ENCODE results near the gene PAX6. TPM values are rescaled to one million over a fixed set of nuclear protein-coding genes. Genes with fewer than 3 reads are reported as not detected.

Gene PAX6
- total RNA-seq, 2 donors from 2014 or later, result 5.4 to 6.8 TPM

DNA sequence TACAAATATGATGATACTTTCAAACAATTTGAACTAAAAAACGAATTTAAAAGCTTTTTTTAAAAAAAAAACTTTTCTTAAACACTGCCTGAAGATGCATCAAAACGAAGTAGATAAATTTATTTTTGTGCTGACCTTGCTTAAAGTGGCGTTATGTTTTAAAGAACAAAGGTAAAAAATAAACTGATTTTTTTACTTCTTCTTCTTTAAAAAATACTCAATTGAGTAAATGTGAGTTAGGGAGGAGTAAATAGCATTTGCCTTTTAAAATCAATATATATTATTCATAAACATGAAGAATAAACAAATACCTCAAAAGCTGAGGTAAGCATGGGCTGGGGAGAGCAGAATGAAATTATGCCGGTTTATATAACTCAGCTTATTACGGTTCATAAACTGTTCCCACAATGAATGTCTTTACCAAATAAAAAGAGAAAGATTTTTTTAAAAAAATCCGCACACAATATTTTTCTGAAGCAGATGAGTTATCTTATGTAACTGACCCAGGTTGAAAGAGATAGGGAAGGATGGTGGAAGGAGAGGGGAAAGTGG lies 9.0 kb downstream of the PAX6 start:
- no peak overlapping the region for H3K4me3 Mint-ChIP-seq
- Histone ChIP-seq H3K9me3 (ENCODE audit: control insufficient read depth, low read length) (no peaks in the 10 kb centered on the region), H3K36me3 (ENCODE audit: control insufficient read depth, insufficient read depth, low read length) (peaks cover 34% of the 10 kb centered on the region), H3K27ac (ENCODE audit: low read depth, low read length) (no peak overlapping the region), H3K9ac (ENCODE audit: extremely low read depth, low read length, poor library complexity, severe bottlenecking) (no peak overlapping the region), H3K27me3 (ENCODE audit: control insufficient read depth, insufficient read depth, low read length, poor library complexity, severe bottlenecking) (peaks cover 100% of the 10 kb centered on the region), H3K4me1 (ENCODE audit: control insufficient read depth, insufficient read depth, low read length) (peaks cover 18% of the 10 kb centered on the region), H3K4me3 (ENCODE audit: low read length) (no peak overlapping the region)
- 21% methylated on average over 6 of the region's 6 CpGs; no CpG with 5 or more reads in 1 of the 2 experiments for WGBS, 2 experiments (ENCODE audit: insufficient coverage in 1 of 2, insufficient read length in 1 of 2)
- no peaks in the 10 kb centered on the region for H3K9me3 Mint-ChIP-seq
- DNase-seq, result no peak
- H3K4me1 Mint-ChIP-seq, result peaks cover 44% of the 10 kb centered on the region
- H3K27me3 Mint-ChIP-seq (ENCODE audit: insufficient read depth), result peaks cover 99% of the 10 kb centered on the region
- no peak overlapping the region for H3K27ac Mint-ChIP-seq
- no peak for TF ChIP-seq CTCF (conservative IDR thresholded peaks at IDR 0.05)
- H3K36me3 Mint-ChIP-seq (ENCODE audit: low read depth), result peaks cover 2% of the 10 kb centered on the region

GRCh38 chr11:31801298-31801702 lies 9.8 kb downstream of the PAX6 start:
- Histone ChIP-seq H3K36me3 (ENCODE audit: control insufficient read depth, insufficient read depth, low read length) (peaks cover 31% of the 10 kb centered on the region), H3K4me1 (ENCODE audit: control insufficient read depth, insufficient read depth, low read length) (peaks cover 18% of the 10 kb centered on the region), H3K9ac (ENCODE audit: extremely low read depth, low read length, poor library complexity, severe bottlenecking) (no peak overlapping the region), H3K27me3 (ENCODE audit: control insufficient read depth, insufficient read depth, low read length, poor library complexity, severe bottlenecking) (peaks cover 100% of the 10 kb centered on the region), H3K4me3 (ENCODE audit: low read length) (no peak overlapping the region), H3K9me3 (ENCODE audit: control insufficient read depth, low read length) (no peaks in the 10 kb centered on the region), H3K27ac (ENCODE audit: low read depth, low read length) (no peak overlapping the region)
- Mint-ChIP-seq H3K27ac (no peak overlapping the region), H3K36me3 (ENCODE audit: low read depth) (peaks cover 2% of the 10 kb centered on the region), H3K4me3 (no peak overlapping the region), H3K4me1 (peaks cover 42% of the 10 kb centered on the region), H3K9me3 (no peaks in the 10 kb centered on the region), H3K27me3 (ENCODE audit: insufficient read depth) (peaks cover 99% of the 10 kb centered on the region)
- DNase-seq, result no peak
- WGBS, 2 experiments (ENCODE audit: insufficient coverage in 1 of 2, insufficient read length in 1 of 2), result 13 to 37% methylated on average over 8 to 9 of the region's 9 CpGs
- TF ChIP-seq CTCF (conservative IDR thresholded peaks at IDR 0.05), result no peak

DNA sequence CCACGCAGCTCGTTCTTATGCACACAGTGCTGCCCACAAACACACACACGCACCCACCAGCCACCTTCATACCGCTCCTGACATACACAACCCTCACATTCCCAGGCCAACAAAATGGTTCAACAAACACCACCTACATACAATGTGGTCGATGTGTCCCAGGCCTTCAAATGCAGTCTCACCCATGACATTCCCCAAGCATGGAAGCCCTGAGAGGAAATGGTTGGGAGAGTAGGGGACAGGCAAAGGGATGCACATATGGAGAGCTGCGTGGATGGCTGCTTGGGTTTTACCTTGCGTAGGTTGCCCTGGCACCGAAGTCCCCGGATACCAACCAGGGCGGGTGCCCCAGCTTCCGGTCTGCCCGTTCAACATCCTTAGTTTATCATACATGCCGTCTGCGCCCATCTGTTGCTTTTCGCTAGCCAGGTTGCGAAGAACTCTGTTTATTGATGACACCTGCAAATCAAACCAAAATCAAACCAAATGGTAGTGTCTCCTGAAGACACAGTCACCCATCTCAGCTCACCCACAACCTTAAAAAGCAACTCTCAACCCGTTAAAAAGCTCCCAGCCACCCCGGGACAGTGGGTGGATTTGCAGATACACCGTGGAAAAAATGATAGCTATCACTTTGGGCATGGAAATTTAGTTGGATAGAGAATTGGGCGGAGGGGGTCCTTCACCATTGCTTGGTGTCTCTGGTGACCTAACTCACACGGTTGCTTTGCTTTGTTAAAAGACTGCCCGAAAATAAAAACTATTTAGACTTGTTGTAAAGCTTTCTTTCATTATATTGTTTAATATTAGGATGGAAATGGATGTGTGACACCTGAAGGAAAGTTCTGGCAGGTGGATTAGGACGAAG lies 10.5 kb downstream of the PAX6 start:
- no peaks in the 10 kb centered on the region for H3K9me3 Mint-ChIP-seq
- no peak overlapping the region for H3K27ac Mint-ChIP-seq
- peaks cover 2% of the 10 kb centered on the region for H3K36me3 Mint-ChIP-seq (ENCODE audit: low read depth)
- peaks cover 99% of the 10 kb centered on the region for H3K27me3 Mint-ChIP-seq (ENCODE audit: insufficient read depth)
- Histone ChIP-seq H3K27me3 (ENCODE audit: control insufficient read depth, insufficient read depth, low read length, poor library complexity, severe bottlenecking) (peaks cover 100% of the 10 kb centered on the region), H3K4me1 (ENCODE audit: control insufficient read depth, insufficient read depth, low read length) (peaks cover 18% of the 10 kb centered on the region), H3K9ac (ENCODE audit: extremely low read depth, low read length, poor library complexity, severe bottlenecking) (no peak overlapping the region), H3K27ac (ENCODE audit: low read depth, low read length) (no peak overlapping the region), H3K9me3 (ENCODE audit: control insufficient read depth, low read length) (no peaks in the 10 kb centered on the region), H3K4me3 (ENCODE audit: low read length) (no peak overlapping the region), H3K36me3 (ENCODE audit: control insufficient read depth, insufficient read depth, low read length) (peaks cover 34% of the 10 kb centered on the region)
- TF ChIP-seq CTCF (conservative IDR thresholded peaks at IDR 0.05), result no peak
- peak; percentile 53 for DNase-seq
- H3K4me3 Mint-ChIP-seq, result no peak overlapping the region
- H3K4me1 Mint-ChIP-seq, result peaks cover 43% of the 10 kb centered on the region
- WGBS, 2 experiments (ENCODE audit: insufficient coverage in 1 of 2, insufficient read length in 1 of 2), result 29 to 30% methylated on average over 14 to 23 of the region's 23 CpGs

All from endodermal cell (in vitro differentiated cells).